ENCODE results near the gene VAV3. TPM values are rescaled to one million over a fixed set of nuclear protein-coding genes. Genes with fewer than 3 reads are reported as not detected.

VAV3 gene
- total and polyA plus RNA-seq, 2 of the 8 experiments (the other 6 are each of a cell fraction or from before 2014, with no cell fraction given), result 2.9 to 7.9 TPM

GRCh38 chr1:107879346-107879745, 85.6 kb downstream of the VAV3 start:
- ChIA-PET POLR2A (ENCODE audit: partially characterized antibody) (no interaction called here), CTCF (ENCODE audit: partially characterized antibody) (interaction anchor here (1.3 to 1.5 kb wide), 2 partner anchors 17 to 246 kb away, joined by 3 to 5 read pairs; no protein-coding TSS in a partner anchor)
- Histone ChIP-seq H2AK5ac (ENCODE audit: low read depth, low read length) (no peak overlapping the region), H3K9ac (replicated peaks in 1 of 4; ENCODE audit: extremely low read depth in 1 of 4, low read depth in 3 of 4, low read length in 3 of 4) (no peak overlapping the region), H3K4ac (replicated peaks; ENCODE audit: insufficient read length, low read depth, low read length) (no peak overlapping the region), H3K23me2 (ENCODE audit: low read depth, low read length) (no peaks in the 10 kb centered on the region), H3K27me3 (replicated peaks in 1 of 4; ENCODE audit: control insufficient read depth in 3 of 4, extremely low read depth in 1 of 4, insufficient read depth in 3 of 4, low read length in 3 of 4) (no peaks in the 10 kb centered on the region), H3K23ac (ENCODE audit: insufficient read length) (no peak overlapping the region), H2AFZ (ENCODE audit: low read length) (no peak overlapping the region), H4K91ac (replicated peaks; ENCODE audit: insufficient read length, low read length) (no peak overlapping the region), H2BK15ac (ENCODE audit: low read length) (no peak overlapping the region), H3K27ac (ENCODE audit: low read depth, low read length) (no peak overlapping the region), H3K18ac (ENCODE audit: extremely low read depth, low read length) (no peak overlapping the region), H3K4me1 (replicated peaks in 1 of 4; ENCODE audit: control insufficient read depth in 3 of 4, insufficient read depth in 4 of 4, low read length in 3 of 4) (peaks cover 0 to 5% (median 0%) of the 10 kb centered on the region in 4 experiments; a peak in 3 of 7 replicates), H2BK120ac (replicated peaks; ENCODE audit: low read depth, low read length) (no peak overlapping the region), H3K4me3 (ENCODE audit: extremely low read depth in 1 of 4, insufficient read depth in 2 of 4, low read depth in 3 of 4, low read length in 4 of 4) (no peak overlapping the region), H3K79me1 (ENCODE audit: low read depth, low read length) (no peaks in the 10 kb centered on the region), H4K8ac (ENCODE audit: extremely low read depth, insufficient read depth, low read length) (no peak overlapping the region), H3K56ac (replicated peaks; ENCODE audit: insufficient read length, low read depth, low read length) (no peak overlapping the region), H2BK12ac (ENCODE audit: low read depth, low read length) (no peak overlapping the region), H3K36me3 (ENCODE audit: control insufficient read depth in 2 of 4, insufficient read depth in 4 of 4, low read length in 3 of 4) (no peaks in the 10 kb centered on the region), H3K9me3 (ENCODE audit: insufficient read depth in 2 of 2, low read depth in 1 of 2, low read length in 1 of 2) (no peaks in the 10 kb centered on the region), H3K14ac (ENCODE audit: insufficient read length) (no peak overlapping the region), H2BK5ac (ENCODE audit: low read depth, low read length) (no peak overlapping the region), H4K5ac (ENCODE audit: insufficient read length, low read depth, low read length) (no peak overlapping the region), H4K20me1 (replicated peaks in 1 of 2; ENCODE audit: control insufficient read depth in 1 of 2, insufficient read depth in 2 of 2, low read length in 2 of 2) (no peaks in the 10 kb centered on the region), H2BK20ac (ENCODE audit: low read length) (no peak overlapping the region), H3K4me2 (ENCODE audit: insufficient read depth in 1 of 2, low read depth in 2 of 2, low read length in 2 of 2) (no peak overlapping the region), H3K79me2 (ENCODE audit: control insufficient read depth in 1 of 2, insufficient read depth in 2 of 2, low read length in 2 of 2) (no peaks in the 10 kb centered on the region)
- DNase-seq (ENCODE audit: low read depth in 1 of 2, low spot score in 2 of 2) (no peak), FAIRE-seq (no peak)
- 100% methylated on average over 1 of the region's 1 CpG; no CpG with 5 or more reads in 1 of the 2 experiments for WGBS, 2 experiments (ENCODE audit: extremely low coverage in 1 of 2, insufficient coverage in 1 of 2, insufficient read length in 1 of 2, insufficient replicate concordance in 2 of 2, low coverage in 1 of 2, low lambda C conversion rate in 2 of 2, missing lambda C conversion rate in 1 of 2)
- no peak for TF ChIP-seq RNF2 (IDR thresholded peaks at IDR 0.05; ENCODE audit: borderline replicate concordance, low read depth, low read length, missing control alignments, poor library complexity, severe bottlenecking)
- no peak for TF ChIP-seq FOSL1 (IDR thresholded peaks at IDR 0.05; ENCODE audit: insufficient read depth, low read depth, low read length)
- TF ChIP-seq TAF7 (optimal IDR thresholded peaks at IDR 0.05; ENCODE audit: borderline replicate concordance, low read depth, low read length), result no peak
- no peak for TF ChIP-seq RBBP5 (IDR thresholded peaks at IDR 0.05; ENCODE audit: borderline replicate concordance, low read depth, low read length)
- no peak for TF ChIP-seq CBX5 (IDR thresholded peaks at IDR 0.05; ENCODE audit: low read depth, low read length)
- TF ChIP-seq POLR2AphosphoS5 (IDR thresholded peaks at IDR 0.05; ENCODE audit: low read depth, low read length), result no peak
- no peak for TF ChIP-seq YY1 (IDR thresholded peaks at IDR 0.05; ENCODE audit: low read depth, low read length)
- no peak for TF ChIP-seq NRF1 (IDR thresholded peaks at IDR 0.05; ENCODE audit: low read depth, low read length)
- TF ChIP-seq SP1 (IDR thresholded peaks at IDR 0.05; ENCODE audit: low read depth, low read length), result no peak
- TF ChIP-seq KDM5A (IDR thresholded peaks at IDR 0.05; ENCODE audit: low read length), result no peak
- TF ChIP-seq TAF1 (IDR thresholded peaks at IDR 0.05; ENCODE audit: low read depth, low read length), result no peak
- TF ChIP-seq SIN3A (conservative IDR thresholded peaks at IDR 0.05 in 1 of 2, IDR thresholded peaks at IDR 0.05 in 1 of 2; ENCODE audit: low read depth in 1 of 2, low read length in 2 of 2), result no peak
- no peak for TF ChIP-seq SIX5 (IDR thresholded peaks at IDR 0.05; ENCODE audit: low read depth, low read length)
